ENCODE measurements around the gene EPSTI1. TPM values are rescaled to one million over a fixed set of nuclear protein-coding genes. Genes with fewer than 3 reads are reported as not detected.

EPSTI1 gene
- total RNA-seq, 1 donor from 2014 or later: 96.0 TPM

GRCh38 chr13:42880056-42880605 lies 111.9 kb downstream of the EPSTI1 start:
- DNase-seq (ENCODE audit: low read depth): no peak
- H3K36me3 Mint-ChIP-seq (ENCODE audit: low read depth, unreplicated experiment): peaks cover 3% of the 10 kb centered on the region
- Histone ChIP-seq H3K4me2 (ENCODE audit: low read length) (no peak overlapping the region), H3K4me3 (ENCODE audit: insufficient read depth, low read depth, low read length) (no peak overlapping the region), H2AFZ (ENCODE audit: low read depth, low read length) (no peak overlapping the region), H4K20me1 (ENCODE audit: insufficient read depth, low read length) (no peaks in the 10 kb centered on the region), H3K79me2 (ENCODE audit: insufficient read depth, low read length) (no peaks in the 10 kb centered on the region), H3K27me3 (ENCODE audit: insufficient read depth, low read length) (peaks cover 2% of the 10 kb centered on the region), H3K4me1 (ENCODE audit: insufficient read depth, low read length) (peaks cover 3% of the 10 kb centered on the region), H3K9me3 (ENCODE audit: insufficient read depth, low read depth, low read length) (no peaks in the 10 kb centered on the region), H3K27ac (ENCODE audit: low read depth, low read length) (no peak overlapping the region), H3K9ac (ENCODE audit: low read length) (no peak overlapping the region), H3K36me3 (ENCODE audit: insufficient read depth, low read length) (no peaks in the 10 kb centered on the region)
- no peak for TF ChIP-seq EZH2 (IDR thresholded peaks at IDR 0.05; ENCODE audit: insufficient read depth, low read length)
- no peak for TF ChIP-seq CTCF (IDR thresholded peaks at IDR 0.05; ENCODE audit: insufficient read depth, low read depth, low read length)
- FAIRE-seq: peak; percentile 17
- H3K4me3 Mint-ChIP-seq (ENCODE audit: unreplicated experiment): no peak overlapping the region
- H3K27ac Mint-ChIP-seq (ENCODE audit: unreplicated experiment): no peak overlapping the region
- peaks cover 34% of the 10 kb centered on the region for H3K4me1 Mint-ChIP-seq (ENCODE audit: low read depth, unreplicated experiment)
- no peaks in the 10 kb centered on the region for H3K9me3 Mint-ChIP-seq (ENCODE audit: unreplicated experiment)
- H3K27me3 Mint-ChIP-seq (ENCODE audit: low read depth, unreplicated experiment): peaks cover 3% of the 10 kb centered on the region

GRCh38 chr13:42878721-42879120 lies 113.3 kb downstream of the EPSTI1 start:
- peaks cover 2% of the 10 kb centered on the region for H3K27me3 ChIP-seq (ENCODE audit: insufficient read depth, low read length)
- DNase-seq (ENCODE audit: low read depth) (no peak), FAIRE-seq (no peak)
- H3K36me3 ChIP-seq (ENCODE audit: insufficient read depth, low read length): no peaks in the 10 kb centered on the region
- no peak overlapping the region for H3K4me3 ChIP-seq (ENCODE audit: insufficient read depth, low read depth, low read length)
- no peak overlapping the region for H3K4me3 Mint-ChIP-seq (ENCODE audit: unreplicated experiment)
- H3K27ac ChIP-seq (ENCODE audit: low read depth, low read length): no peak overlapping the region
- peaks cover 9% of the 10 kb centered on the region for H3K27me3 Mint-ChIP-seq (ENCODE audit: low read depth, unreplicated experiment)
- no peaks in the 10 kb centered on the region for H3K79me2 ChIP-seq (ENCODE audit: insufficient read depth, low read length)
- H3K4me1 Mint-ChIP-seq (ENCODE audit: low read depth, unreplicated experiment): peaks cover 24% of the 10 kb centered on the region
- H4K20me1 ChIP-seq (ENCODE audit: insufficient read depth, low read length): no peaks in the 10 kb centered on the region
- no peaks in the 10 kb centered on the region for H3K36me3 Mint-ChIP-seq (ENCODE audit: low read depth, unreplicated experiment)
- no peaks in the 10 kb centered on the region for H3K9me3 Mint-ChIP-seq (ENCODE audit: unreplicated experiment)
- no peak overlapping the region for H2AFZ ChIP-seq (ENCODE audit: low read depth, low read length)
- H3K4me2 ChIP-seq (ENCODE audit: low read length): no peak overlapping the region
- no peak for TF ChIP-seq CTCF (IDR thresholded peaks at IDR 0.05; ENCODE audit: insufficient read depth, low read depth, low read length)
- H3K9ac ChIP-seq (ENCODE audit: low read length): no peak overlapping the region
- H3K4me1 ChIP-seq (ENCODE audit: insufficient read depth, low read length): peaks cover 3% of the 10 kb centered on the region
- H3K27ac Mint-ChIP-seq (ENCODE audit: unreplicated experiment): no peak overlapping the region
- H3K9me3 ChIP-seq (ENCODE audit: insufficient read depth, low read depth, low read length): no peaks in the 10 kb centered on the region

- Histone ChIP-seq H3K79me2 (ENCODE audit: insufficient read depth, low read length) (no peaks in the 10 kb centered on the region), H3K27ac (ENCODE audit: low read depth, low read length) (no peak overlapping the region), H3K27me3 (ENCODE audit: insufficient read depth, low read length) (peaks cover 4% of the 10 kb centered on the region), H3K9me3 (ENCODE audit: insufficient read depth, low read depth, low read length) (no peaks in the 10 kb centered on the region), H3K9ac (ENCODE audit: low read length) (no peak overlapping the region), H4K20me1 (ENCODE audit: insufficient read depth, low read length) (no peaks in the 10 kb centered on the region), H2AFZ (ENCODE audit: low read depth, low read length) (no peak overlapping the region), H3K4me2 (ENCODE audit: low read length) (no peak overlapping the region), H3K4me3 (ENCODE audit: insufficient read depth, low read depth, low read length) (no peak overlapping the region), H3K4me1 (ENCODE audit: insufficient read depth, low read length) (no peaks in the 10 kb centered on the region), H3K36me3 (ENCODE audit: insufficient read depth, low read length) (no peaks in the 10 kb centered on the region)
- no peaks in the 10 kb centered on the region for H3K9me3 Mint-ChIP-seq (ENCODE audit: unreplicated experiment)
- H3K27ac Mint-ChIP-seq (ENCODE audit: unreplicated experiment): no peak overlapping the region
- DNase-seq (ENCODE audit: low read depth) (peak; percentile 72), FAIRE-seq (peak; percentile 52)
- peaks cover 25% of the 10 kb centered on the region for H3K27me3 Mint-ChIP-seq (ENCODE audit: low read depth, unreplicated experiment)
- no peaks in the 10 kb centered on the region for H3K36me3 Mint-ChIP-seq (ENCODE audit: low read depth, unreplicated experiment)
- TF ChIP-seq EZH2 (IDR thresholded peaks at IDR 0.05; ENCODE audit: insufficient read depth, low read length) (no peak), CTCF (IDR thresholded peaks at IDR 0.05; ENCODE audit: insufficient read depth, low read depth, low read length) (no peak)
- peaks cover 16% of the 10 kb centered on the region for H3K4me1 Mint-ChIP-seq (ENCODE audit: low read depth, unreplicated experiment)
- no peak overlapping the region for H3K4me3 Mint-ChIP-seq (ENCODE audit: unreplicated experiment)
Measured at GRCh38 chr13:42876887-42877545, 115.0 kb downstream of the EPSTI1 start.
